HG03558 (cell line): ENCODE data around the gene TUBB4B.
A peak's percentile ranks its signal among the peaks of the same experiment; 100 is the strongest.
"Not testable (repeated sequence)": the region's sequence is repeated elsewhere in the genome, so short reads cannot be mapped to it uniquely, and the experiment has no call there.

Experiments
- ATAC-seq: cut with Tn5 transposase; IDR thresholded peaks from one replicate; pipeline ENCODE4 v1.9.1; 2021; ENCODE audit warnings: moderate number of reproducible peaks; ENCODE audit not compliant: unreplicated experiment; ENCODE audit errors: extremely low read depth

TUBB4B gene

DNA sequence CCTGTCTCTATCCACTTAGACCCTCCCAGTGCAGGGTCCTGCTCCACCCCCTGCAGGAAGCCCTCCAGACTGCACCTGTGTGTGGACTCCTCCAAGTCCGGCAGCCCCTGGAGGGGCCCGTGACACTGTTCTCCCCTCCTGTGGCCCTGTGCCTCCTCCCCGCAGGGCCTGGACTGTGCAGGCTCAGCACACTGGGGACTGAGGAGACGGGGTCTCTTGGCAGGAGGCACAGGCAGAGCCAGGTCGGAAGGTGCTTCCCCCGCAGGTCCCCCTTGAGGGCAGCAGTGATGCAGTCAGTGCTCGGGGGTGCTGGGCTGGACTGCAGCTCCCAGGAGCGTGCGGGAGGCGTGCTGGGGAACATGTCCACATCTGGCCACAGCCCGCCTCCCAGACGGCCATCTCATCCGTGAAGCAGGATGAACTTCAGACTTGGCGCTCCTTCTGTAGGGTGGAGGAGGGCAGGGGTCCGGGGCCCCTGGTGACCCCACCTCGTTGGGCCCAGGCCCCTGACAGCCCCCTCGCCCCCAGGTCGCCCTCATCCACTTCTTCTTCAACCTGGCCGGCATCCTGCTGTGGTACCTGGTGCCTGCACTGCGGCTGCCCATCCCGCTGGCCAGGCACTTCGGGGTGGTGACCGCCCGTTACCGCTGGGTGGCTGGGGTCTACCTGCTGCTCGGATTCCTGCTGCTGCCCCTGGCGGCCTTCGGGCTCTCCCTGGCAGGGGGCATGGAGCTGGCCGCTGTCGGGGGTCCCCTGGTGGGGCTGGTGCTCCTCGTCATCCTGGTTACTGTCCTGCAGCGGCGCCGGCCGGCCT is 5.5 kb upstream of the TUBB4B start:
- no peak for ATAC-seq

DNA sequence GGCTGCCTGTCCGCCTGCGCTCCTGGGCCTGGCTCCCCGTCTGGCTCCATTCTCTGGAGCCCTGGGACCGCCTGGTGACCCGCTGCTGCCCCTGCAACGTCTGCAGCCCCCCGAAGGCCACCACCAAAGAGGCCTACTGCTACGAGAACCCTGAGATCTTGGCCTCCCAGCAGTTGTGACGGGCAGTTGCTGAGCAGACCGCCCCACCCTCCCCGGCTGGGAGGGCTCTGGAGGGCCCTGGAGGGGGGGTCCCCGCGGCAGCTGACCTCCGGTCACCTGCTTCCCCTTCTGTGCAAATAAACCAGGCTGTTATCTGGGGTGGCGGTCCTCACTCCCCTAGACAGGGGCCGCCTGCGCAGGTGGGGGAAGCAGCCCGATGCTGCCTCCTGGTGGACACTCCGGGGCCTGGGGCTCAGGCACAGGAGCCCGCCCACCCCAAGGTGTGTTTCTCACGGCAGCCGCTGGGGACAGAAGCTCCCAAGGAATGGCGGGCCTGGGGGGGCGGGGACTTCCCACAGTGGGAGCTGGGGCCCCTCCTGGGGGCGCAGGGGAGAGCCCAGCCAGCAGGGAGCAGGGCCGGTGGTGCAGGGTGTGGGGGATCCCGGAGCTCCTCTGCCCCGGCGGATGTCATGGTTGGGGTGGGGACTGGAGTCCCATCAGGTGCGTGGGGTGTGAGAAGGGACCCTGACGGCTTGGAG is 4.7 kb upstream of the TUBB4B start:
- no peak for ATAC-seq

GRCh38 chr9:137236936-137237421 is 4.1 kb upstream of the TUBB4B start:
- ATAC-seq: no peak

- no peak for ATAC-seq
Measured at GRCh38 chr9:137237759-137238726, 3.0 kb upstream of the TUBB4B start.

- ATAC-seq: not testable (repeated sequence)
Measured at GRCh38 chr9:137239541-137240200, 1.4 kb upstream of the TUBB4B start.

GRCh38 chr9:137240318-137240840 is 708 bp upstream of the TUBB4B start:
- peak; percentile 5 for ATAC-seq

DNA sequence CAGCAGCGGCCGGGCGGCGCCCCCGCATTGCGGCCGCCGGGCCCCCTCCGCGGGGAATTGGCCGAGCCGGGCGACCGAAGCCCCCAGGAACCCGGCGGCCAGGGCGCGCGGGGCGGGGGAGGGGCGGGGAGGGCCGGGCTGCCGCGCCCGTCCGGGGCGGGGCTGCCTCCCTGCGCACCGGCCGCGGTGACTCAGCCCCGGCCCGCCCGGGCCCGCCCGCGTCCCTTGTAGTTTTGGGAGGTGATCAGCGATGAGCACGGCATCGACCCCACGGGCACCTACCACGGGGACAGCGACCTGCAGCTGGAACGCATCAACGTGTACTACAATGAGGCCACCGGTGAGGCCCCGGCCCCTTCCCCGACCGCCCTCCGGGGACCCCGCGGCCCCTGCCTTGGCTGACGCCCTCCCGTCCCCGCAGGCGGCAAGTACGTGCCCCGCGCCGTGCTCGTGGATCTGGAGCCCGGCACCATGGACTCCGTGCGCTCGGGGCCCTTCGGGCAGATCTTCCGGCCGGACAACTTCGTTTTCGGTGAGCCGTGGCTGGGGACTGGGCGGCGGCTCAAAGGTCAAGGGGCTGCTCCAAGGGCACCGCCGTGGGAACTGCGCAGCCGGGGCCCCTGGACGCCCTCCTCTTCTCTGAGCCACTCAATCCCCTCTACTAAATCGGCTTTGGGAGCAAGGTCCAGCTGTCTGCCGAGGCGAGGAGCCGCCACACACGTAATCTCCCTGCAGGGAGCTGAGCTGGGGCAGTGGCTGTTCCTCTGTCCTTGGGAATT is 592 bp downstream of the TUBB4B start:
- ATAC-seq: no peak

GRCh38 chr9:137242269-137243203 is 1.4 kb downstream of the TUBB4B start:
- no peak for ATAC-seq

DNA sequence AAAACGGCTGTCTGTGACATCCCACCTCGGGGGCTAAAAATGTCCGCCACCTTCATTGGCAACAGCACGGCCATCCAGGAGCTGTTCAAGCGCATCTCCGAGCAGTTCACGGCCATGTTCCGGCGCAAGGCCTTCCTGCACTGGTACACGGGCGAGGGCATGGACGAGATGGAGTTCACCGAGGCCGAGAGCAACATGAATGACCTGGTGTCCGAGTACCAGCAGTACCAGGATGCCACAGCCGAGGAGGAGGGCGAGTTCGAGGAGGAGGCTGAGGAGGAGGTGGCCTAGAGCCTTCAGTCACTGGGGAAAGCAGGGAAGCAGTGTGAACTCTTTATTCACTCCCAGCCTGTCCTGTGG is 2.2 kb downstream of the TUBB4B start:
- not testable (repeated sequence) for ATAC-seq

- no peak for ATAC-seq
Measured at GRCh38 chr9:137243626-137244485, 2.8 kb downstream of the TUBB4B start.

GRCh38 chr9:137244486-137245449 is 3.7 kb downstream of the TUBB4B start:
- no peak for ATAC-seq

- ATAC-seq: no peak
Measured at GRCh38 chr9:137245450-137246421, 4.6 kb downstream of the TUBB4B start.

DNA sequence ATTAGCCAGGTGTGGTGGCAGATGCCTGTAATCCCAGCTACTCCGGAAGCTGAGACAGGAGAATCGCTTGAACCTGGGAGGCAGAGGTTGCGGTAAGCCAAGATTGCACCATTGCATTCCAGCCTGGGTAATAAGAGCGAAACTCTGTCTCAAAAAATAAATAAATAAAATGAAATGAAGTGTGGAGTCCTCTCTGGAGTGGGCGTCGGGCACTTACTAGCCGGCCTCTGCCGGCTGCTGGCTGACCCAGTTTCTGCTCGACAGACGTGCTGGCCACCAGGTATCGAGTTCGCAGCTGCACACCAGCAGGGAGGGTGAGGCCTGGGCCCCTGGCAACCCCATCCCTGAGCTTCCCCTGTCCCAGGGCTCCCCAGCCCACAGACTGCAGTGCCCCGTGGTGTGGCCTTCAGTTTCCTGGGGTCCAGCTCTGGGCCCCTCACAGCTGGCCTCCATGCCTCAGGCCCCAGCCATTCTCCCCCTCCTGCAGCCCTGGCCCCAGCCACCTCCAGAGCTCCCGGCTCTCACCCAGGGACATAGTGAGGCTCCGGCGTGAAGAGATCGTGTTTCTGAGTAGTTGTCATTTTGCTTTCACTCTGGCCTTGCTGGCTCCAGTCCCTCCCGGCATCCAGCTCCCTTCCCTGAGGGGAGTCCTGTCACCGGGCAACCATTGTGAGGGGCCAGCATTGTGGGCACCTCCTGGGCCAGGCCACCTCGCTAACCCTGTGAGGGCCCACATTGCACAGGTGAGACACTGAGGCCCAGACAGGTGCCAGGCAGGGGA is 6.2 kb downstream of the TUBB4B start:
- ATAC-seq: no peak

- no peak for ATAC-seq
Measured at GRCh38 chr9:137247916-137248175, 6.8 kb downstream of the TUBB4B start.
